ENCODE data around the gene NELL2.
"Not testable (repeated sequence)": the region's sequence is repeated elsewhere in the genome, so short reads cannot be mapped to it uniquely, and the experiment has no call there.

NELL2 gene

DNA sequence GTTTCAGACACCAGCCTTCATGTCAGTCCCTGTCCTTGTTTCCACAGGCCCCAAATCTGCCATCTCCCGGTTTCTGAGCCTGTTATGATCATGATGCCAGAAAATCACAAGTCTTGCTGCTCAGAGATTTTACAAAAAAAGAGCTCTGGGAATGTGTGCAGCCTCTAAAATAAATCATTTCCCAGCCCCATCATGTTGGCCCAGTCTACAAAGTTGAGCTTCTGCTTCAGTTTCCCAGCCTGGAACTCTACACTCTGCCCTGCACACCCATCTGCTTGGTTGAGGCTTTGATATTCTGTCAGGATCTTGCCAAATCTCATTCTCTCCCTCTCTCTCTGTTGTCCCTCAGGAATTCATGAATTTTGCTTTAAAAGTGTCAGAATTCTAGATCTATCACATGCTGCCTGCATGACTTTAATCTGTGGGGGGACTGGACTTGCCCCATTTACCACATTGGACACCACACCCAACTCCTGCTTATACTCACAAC is 45.5 kb downstream of the NELL2 start:
- DNase-seq (ENCODE audit: low spot score) = no peak
- TF ChIP-seq, protein P1, sequence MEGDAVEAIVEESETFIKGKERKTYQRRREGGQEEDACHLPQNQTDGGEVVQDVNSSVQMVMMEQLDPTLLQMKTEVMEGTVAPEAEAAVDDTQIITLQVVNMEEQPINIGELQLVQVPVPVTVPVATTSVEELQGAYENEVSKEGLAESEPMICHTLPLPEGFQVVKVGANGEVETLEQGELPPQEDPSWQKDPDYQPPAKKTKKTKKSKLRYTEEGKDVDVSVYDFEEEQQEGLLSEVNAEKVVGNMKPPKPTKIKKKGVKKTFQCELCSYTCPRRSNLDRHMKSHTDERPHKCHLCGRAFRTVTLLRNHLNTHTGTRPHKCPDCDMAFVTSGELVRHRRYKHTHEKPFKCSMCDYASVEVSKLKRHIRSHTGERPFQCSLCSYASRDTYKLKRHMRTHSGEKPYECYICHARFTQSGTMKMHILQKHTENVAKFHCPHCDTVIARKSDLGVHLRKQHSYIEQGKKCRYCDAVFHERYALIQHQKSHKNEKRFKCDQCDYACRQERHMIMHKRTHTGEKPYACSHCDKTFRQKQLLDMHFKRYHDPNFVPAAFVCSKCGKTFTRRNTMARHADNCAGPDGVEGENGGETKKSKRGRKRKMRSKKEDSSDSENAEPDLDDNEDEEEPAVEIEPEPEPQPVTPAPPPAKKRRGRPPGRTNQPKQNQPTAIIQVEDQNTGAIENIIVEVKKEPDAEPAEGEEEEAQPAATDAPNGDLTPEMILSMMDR (IDR thresholded peaks at IDR 0.05; ENCODE audit: extremely low read depth, missing control alignments) = no peak

DNA sequence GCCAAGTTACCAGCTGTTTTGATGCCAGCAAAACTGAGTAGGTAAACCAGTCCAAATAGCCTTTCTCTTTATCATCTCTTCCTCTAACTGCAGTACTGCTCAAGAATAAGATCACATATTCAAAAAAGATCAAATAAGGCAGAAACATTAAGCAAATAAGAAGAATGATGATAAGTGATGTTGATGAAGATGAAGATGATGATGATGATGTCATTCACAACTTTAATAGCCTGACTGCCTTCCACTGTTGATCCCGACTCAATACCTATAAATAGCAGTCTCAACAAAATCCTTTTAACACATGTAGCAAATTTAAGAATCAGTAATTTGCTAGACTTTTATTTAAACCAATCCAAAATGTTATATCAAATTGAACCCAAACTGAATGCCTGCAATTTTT is 47.1 kb downstream of the NELL2 start:
- TF ChIP-seq, protein P1 (IDR thresholded peaks at IDR 0.05; ENCODE audit: extremely low read depth, missing control alignments) = no peak
- DNase-seq (ENCODE audit: low spot score) = no peak

DNA sequence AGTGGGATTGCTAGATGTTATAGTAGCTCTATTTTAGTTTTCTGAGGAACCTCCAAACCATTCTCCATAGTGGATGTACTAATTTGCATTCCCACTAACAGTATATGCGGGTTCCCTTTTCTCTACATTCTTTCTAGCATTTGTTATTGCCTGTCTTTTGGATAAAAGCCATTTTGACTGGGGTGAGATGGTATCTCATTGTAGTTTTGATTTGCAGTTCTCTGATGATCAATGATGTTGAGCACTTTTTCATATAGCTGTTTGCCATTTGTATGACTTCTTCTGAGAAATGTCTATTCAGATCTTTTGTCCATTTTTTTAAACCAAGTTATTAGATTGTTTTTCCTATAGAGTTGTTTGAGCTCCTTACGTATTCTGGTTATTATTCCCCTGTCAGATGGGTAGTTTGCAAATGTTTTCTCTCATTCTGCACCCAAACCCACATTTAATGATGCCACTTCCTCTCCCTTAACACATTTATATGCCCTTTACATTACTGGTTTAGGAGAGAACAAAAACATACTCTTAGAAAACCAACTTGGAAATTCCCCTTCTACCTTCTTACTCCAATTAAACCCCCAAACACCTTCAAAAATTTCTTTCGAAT is 48.2 kb downstream of the NELL2 start:
- TF ChIP-seq, protein P1 (IDR thresholded peaks at IDR 0.05; ENCODE audit: extremely low read depth, missing control alignments) = no peak

DNA sequence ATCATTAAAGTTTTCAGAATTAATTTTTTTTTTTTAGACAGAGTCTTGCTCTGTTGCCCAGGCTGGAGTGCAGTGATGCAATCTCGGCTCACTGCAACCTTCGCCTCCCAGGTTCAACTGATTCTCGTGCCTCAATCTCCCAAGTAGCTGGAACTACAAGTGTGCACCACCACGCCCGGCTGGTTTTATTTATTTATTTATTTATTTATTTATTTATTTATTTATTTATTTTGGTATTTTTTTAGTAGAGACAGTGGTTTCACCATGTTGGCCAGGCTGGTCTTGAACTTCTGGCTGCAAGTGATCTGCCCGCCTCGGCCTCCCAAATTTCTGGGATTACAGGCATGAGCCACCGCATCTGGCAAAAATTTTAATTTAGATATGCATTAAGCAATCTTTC is 54.4 kb downstream of the NELL2 start:
- not testable (repeated sequence) for DNase-seq (ENCODE audit: low spot score)

More for the DNA sequence above, 48.2 kb downstream of the NELL2 start:
- no peak for DNase-seq (ENCODE audit: low spot score)

GRCh38 chr12:44819884-44820283 is 56.2 kb downstream of the NELL2 start:
- TF ChIP-seq, protein P1 (IDR thresholded peaks at IDR 0.05; ENCODE audit: extremely low read depth, missing control alignments) = no peak
- DNase-seq (ENCODE audit: low spot score) = no peak

DNA sequence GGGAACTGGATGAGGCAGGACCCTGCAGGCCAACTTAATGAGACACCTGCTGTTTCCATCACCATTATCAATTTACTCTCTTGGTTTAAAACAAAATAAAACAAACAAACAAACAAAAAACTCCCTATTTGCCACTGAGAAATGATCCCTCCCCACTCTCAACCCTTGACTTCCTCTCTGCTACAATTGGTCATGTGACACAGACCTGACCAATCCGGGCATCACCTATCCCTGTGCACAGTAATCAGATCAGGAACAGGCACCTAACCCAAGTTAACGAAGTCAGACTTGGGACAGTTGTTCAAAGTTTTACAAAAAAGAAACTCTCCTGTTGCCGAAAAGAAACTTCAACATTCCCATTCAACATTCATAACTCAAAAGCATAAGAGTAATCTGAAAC is 58.4 kb downstream of the NELL2 start:
- TF ChIP-seq, protein P1 (IDR thresholded peaks at IDR 0.05; ENCODE audit: extremely low read depth, missing control alignments) = no peak
- DNase-seq (ENCODE audit: low spot score) = no peak

GRCh38 chr12:44816446-44817017 is 59.6 kb downstream of the NELL2 start:
- TF ChIP-seq, protein P1 (IDR thresholded peaks at IDR 0.05; ENCODE audit: extremely low read depth, missing control alignments) = no peak
- no peak for DNase-seq (ENCODE audit: low spot score)

- peak; percentile 10 for DNase-seq (ENCODE audit: low spot score)
- TF ChIP-seq, protein P1 (IDR thresholded peaks at IDR 0.05; ENCODE audit: extremely low read depth, missing control alignments) = no peak
Observed at GRCh38 chr12:44812062-44812461, 64.1 kb downstream of the NELL2 start.
